Brain microvascular endothelial cell (primary cell): Measurements from ENCODE around the gene CRB3.

Source experiments
- DNase-seq: peaks from one replicate; pipeline ENCODE4 v3.0.0-alpha.2; 2020
- H3K27ac ChIP-seq: fragments of 250-450 bp; sonication (Bioruptor Pico); 2 replicates; pipeline ENCODE4 v1.5.1; 2020; ENCODE audit warnings: mild to moderate bottlenecking, moderate library complexity
- H3K27me3 ChIP-seq: fragments of 250-450 bp; sonication (Bioruptor Pico); replicated peaks from 2 replicates; pipeline ENCODE4 v1.5.1; 2020; ENCODE audit warnings: mild to moderate bottlenecking
- H3K36me3 ChIP-seq: fragments of 250-450 bp; sonication (Bioruptor Pico); replicated peaks from 2 replicates; pipeline ENCODE4 v1.5.1; 2020; ENCODE audit warnings: mild to moderate bottlenecking
- H3K4me3 ChIP-seq: 2 replicates; pipeline ENCODE4 v1.5.1; 2011; ENCODE audit warnings: low read depth, mild to moderate bottlenecking, control low read depth, low read length, moderate library complexity
- CTCF ChIP-seq: IDR thresholded peaks from 2 replicates; pipeline ENCODE4 v1.5.1; 2011; ENCODE audit warnings: low read depth, mild to moderate bottlenecking, moderate library complexity, low read length, control low read depth, inconsistent platforms; ENCODE audit errors: missing control alignments
- in situ Hi-C: cut with HindIII; loops from 2 replicates; pipeline ENCODE4 v1.10.0; 2017; ENCODE audit warnings: low sequenced_read_pairs, low pct_ligation_motif_present

Gene CRB3

GRCh38 chr19:6476896-6477431 lies 12.9 kb downstream of the CRB3 start:
- H3K36me3 ChIP-seq = no peaks in the 10 kb centered on the region
- in situ Hi-C loops = no loop called here
- no peaks in the 10 kb centered on the region for H3K27me3 ChIP-seq
- H3K4me3 ChIP-seq = no peak overlapping the region
- no peak for DNase-seq
- TF ChIP-seq CTCF = no peak
- H3K27ac ChIP-seq = no peak overlapping the region

- in situ Hi-C loops = no loop called here
Measured at GRCh38 chr19:6478815-6479214, 14.7 kb downstream of the CRB3 start.

GRCh38 chr19:6479836-6480398 lies 15.8 kb downstream of the CRB3 start:
- H3K4me3 ChIP-seq = no peak overlapping the region
- no peak for DNase-seq
- H3K36me3 ChIP-seq = no peaks in the 10 kb centered on the region
- in situ Hi-C loops = no loop called here
- H3K27me3 ChIP-seq = no peaks in the 10 kb centered on the region
- H3K27ac ChIP-seq = no peak overlapping the region
- no peak for TF ChIP-seq CTCF

More at GRCh38 chr19:6478815-6479214, 14.7 kb downstream of the CRB3 start:
- Histone ChIP-seq H3K27me3 (no peaks in the 10 kb centered on the region), H3K36me3 (no peaks in the 10 kb centered on the region), H3K27ac (no peak overlapping the region), H3K4me3 (no peak overlapping the region)
- DNase-seq = no peak
- no peak for TF ChIP-seq CTCF

GRCh38 chr19:6480848-6481415 lies 16.9 kb downstream of the CRB3 start:
- DNase-seq = no peak
- in situ Hi-C loops = no loop called here
- Histone ChIP-seq H3K27ac (no peak overlapping the region), H3K27me3 (no peaks in the 10 kb centered on the region), H3K4me3 (no peak overlapping the region), H3K36me3 (no peaks in the 10 kb centered on the region)
- no peak for TF ChIP-seq CTCF

GRCh38 chr19:6481541-6482342 lies 17.7 kb downstream of the CRB3 start, which contains the start of gene DENND1C:
Gene DENND1C, minus strand, starts transcription at chr19:6481787. Its CDS starts 92 bp downstream, at chr19:6481695.
- Histone ChIP-seq H3K36me3 (no peaks in the 10 kb centered on the region), H3K27ac (no peak within 1 kb of the TSS), H3K27me3 (no peaks in the 10 kb centered on the region), H3K4me3 (no peak within 1 kb of the TSS)
- peak; percentile 72 for TF ChIP-seq CTCF
- in situ Hi-C loops = no loop called here
- DNase-seq = no peak
